HEK293 (cell line): ENCODE data around the gene MMP11.

Source experiments
- CTCF ChIA-PET: fragments of 350-600 bp; formaldehyde crosslinking; extraction: SDS; loops from one replicate; lab custom pipeline; 2021; ENCODE audit warnings: antibody characterized with exemption; lab: Yijun Ruan, JAX
- POLR2A ChIA-PET: fragments of 300-600 bp; formaldehyde crosslinking; extraction: SDS; loops from one replicate; lab custom pipeline; 2020; ENCODE audit warnings: antibody characterized with exemption, inconsistent platforms; lab: Yijun Ruan, JAX
- H3K27ac ChIP-seq: fragments of 200-500 bp; sonication (Bioruptor generic); 2 replicates; pipeline ENCODE4 v1.5.1; 2014; ENCODE audit warnings: low read depth, low read length, control low read depth, inconsistent platforms; ENCODE audit errors: extremely low read depth
- H3K36me3 ChIP-seq, 2 experiments: fragments of 200-500 bp in 1 of 2; sonication (Bioruptor generic) in 1 of 2; 1 replicate in 1 of 2; 2 replicates in 1 of 2; pipeline ENCODE4 v1.5.1; 2014 to 2017; ENCODE audit warnings: inconsistent platforms in 2 of 2, low read length in 2 of 2; ENCODE audit not compliant: control insufficient read depth in 2 of 2, insufficient read depth in 1 of 2
- H3K4me1 ChIP-seq: fragments of 200-500 bp; sonication (Bioruptor generic); 2 replicates; pipeline ENCODE4 v1.5.1; 2014; ENCODE audit warnings: mild to moderate bottlenecking, low read length, inconsistent platforms; ENCODE audit not compliant: control insufficient read depth, insufficient read depth
- H3K4me3 ChIP-seq: 2 replicates; pipeline ENCODE4 v1.5.1; 2011; ENCODE audit warnings: low read depth, mild to moderate bottlenecking, control low read depth, low read length, moderate library complexity
- H3K9me3 ChIP-seq: fragments of 200-500 bp; sonication (Bioruptor generic); 2 replicates; pipeline ENCODE4 v1.5.1; 2014; ENCODE audit warnings: low read depth, low read length, inconsistent platforms; ENCODE audit not compliant: control insufficient read depth, insufficient read depth
- GFI1B ChIP-seq: fragments of 450-650 bp; formaldehyde crosslinking; IDR thresholded peaks from 2 replicates; pipeline ENCODE4 v1.5.1; 2016; ENCODE audit warnings: missing biosample characterization, missing genetic modification characterization
- KLF1 ChIP-seq: fragments of 450-650 bp; formaldehyde crosslinking; IDR thresholded peaks from 2 replicates; pipeline ENCODE4 v1.5.1; 2016; ENCODE audit warnings: missing biosample characterization, missing genetic modification characterization
- OSR2 ChIP-seq: fragments of 450-650 bp; formaldehyde crosslinking; IDR thresholded peaks from 2 replicates; pipeline ENCODE4 v1.5.1; 2016; ENCODE audit warnings: missing biosample characterization, missing genetic modification characterization
- PRDM1 ChIP-seq: fragments of 450-650 bp; formaldehyde crosslinking; IDR thresholded peaks from 2 replicates; pipeline ENCODE4; 2016; ENCODE audit warnings: missing biosample characterization, missing genetic modification characterization
- SETDB1 ChIP-seq: IDR thresholded peaks from one replicate; pipeline ENCODE4 v1.6.1; 2017; ENCODE audit warnings: mild to moderate bottlenecking, low read length, moderate library complexity, mixed read lengths; ENCODE audit not compliant: insufficient read length
- SP3 ChIP-seq: fragments of 450-650 bp; formaldehyde crosslinking; IDR thresholded peaks from 2 replicates; pipeline ENCODE4 v1.5.1; 2016; ENCODE audit warnings: missing biosample characterization, missing genetic modification characterization
- SP7 ChIP-seq: fragments of 450-650 bp; formaldehyde crosslinking; IDR thresholded peaks from 2 replicates; pipeline ENCODE4 v1.5.1; 2016; ENCODE audit warnings: missing biosample characterization, missing genetic modification characterization
- ZFP41 ChIP-seq: fragments of 450-650 bp; formaldehyde crosslinking; IDR thresholded peaks from 2 replicates; pipeline ENCODE4 v1.5.1; 2016; ENCODE audit warnings: missing biosample characterization, missing genetic modification characterization, borderline replicate concordance
- ZNF155 ChIP-seq: fragments of 450-650 bp; formaldehyde crosslinking; IDR thresholded peaks from 2 replicates; pipeline ENCODE4 v1.5.1; 2016; ENCODE audit warnings: missing biosample characterization, missing genetic modification characterization
- ZNF169 ChIP-seq: fragments of 450-650 bp; formaldehyde crosslinking; IDR thresholded peaks from 2 replicates; pipeline ENCODE4 v1.5.1; 2016; ENCODE audit warnings: missing biosample characterization, missing genetic modification characterization
- ZNF175 ChIP-seq: fragments of 450-650 bp; formaldehyde crosslinking; IDR thresholded peaks from 2 replicates; pipeline ENCODE4 v1.5.1; 2016; ENCODE audit warnings: missing biosample characterization, missing genetic modification characterization
- ZNF24 ChIP-seq: fragments of 450-650 bp; formaldehyde crosslinking; IDR thresholded peaks from 2 replicates; pipeline ENCODE4 v1.5.1; 2016; ENCODE audit warnings: missing biosample characterization, missing genetic modification characterization
- ZNF248 ChIP-seq: fragments of 450-650 bp; formaldehyde crosslinking; IDR thresholded peaks from 2 replicates; pipeline ENCODE4 v1.5.1; 2017; ENCODE audit warnings: missing biosample characterization, missing genetic modification characterization
- ZNF335 ChIP-seq: fragments of 450-650 bp; formaldehyde crosslinking; conservative IDR thresholded peaks from 2 replicates; pipeline ENCODE4 v1.5.1; 2016; ENCODE audit warnings: missing biosample characterization, missing genetic modification characterization
- ZNF514 ChIP-seq: fragments of 450-650 bp; formaldehyde crosslinking; IDR thresholded peaks from 2 replicates; pipeline ENCODE4 v1.5.1; 2016; ENCODE audit warnings: missing biosample characterization, missing genetic modification characterization
- ZNF791 ChIP-seq: fragments of 450-650 bp; formaldehyde crosslinking; IDR thresholded peaks from 2 replicates; pipeline ENCODE4 v1.5.1; 2016; ENCODE audit warnings: missing biosample characterization, missing genetic modification characterization
- TF ChIP-seq, protein P1 (sequence below): fragments of 450-650 bp; formaldehyde crosslinking; IDR thresholded peaks from 2 replicates; pipeline ENCODE4 v1.5.1; 2016; ENCODE audit warnings: missing biosample characterization, missing genetic modification characterization
- TF ChIP-seq, protein P2 (sequence below): fragments of 450-650 bp; formaldehyde crosslinking; IDR thresholded peaks from 2 replicates; pipeline ENCODE4 v1.5.1; 2016; ENCODE audit warnings: missing biosample characterization, missing genetic modification characterization
- TF ChIP-seq, protein P3 (sequence below): fragments of 450-650 bp; formaldehyde crosslinking; IDR thresholded peaks from 2 replicates; pipeline ENCODE4 v1.5.1; 2016; ENCODE audit warnings: missing biosample characterization, missing genetic modification characterization
- TF ChIP-seq, protein P4 (sequence below): fragments of 450-650 bp; formaldehyde crosslinking; IDR thresholded peaks from 2 replicates; pipeline ENCODE4 v1.5.0; 2017; ENCODE audit warnings: missing biosample characterization, missing genetic modification characterization, borderline replicate concordance
- TF ChIP-seq, protein P5 (sequence below): fragments of 450-650 bp; formaldehyde crosslinking; IDR thresholded peaks from 2 replicates; pipeline ENCODE4 v1.5.1; 2016; ENCODE audit warnings: missing biosample characterization, missing genetic modification characterization

Gene MMP11

DNA sequence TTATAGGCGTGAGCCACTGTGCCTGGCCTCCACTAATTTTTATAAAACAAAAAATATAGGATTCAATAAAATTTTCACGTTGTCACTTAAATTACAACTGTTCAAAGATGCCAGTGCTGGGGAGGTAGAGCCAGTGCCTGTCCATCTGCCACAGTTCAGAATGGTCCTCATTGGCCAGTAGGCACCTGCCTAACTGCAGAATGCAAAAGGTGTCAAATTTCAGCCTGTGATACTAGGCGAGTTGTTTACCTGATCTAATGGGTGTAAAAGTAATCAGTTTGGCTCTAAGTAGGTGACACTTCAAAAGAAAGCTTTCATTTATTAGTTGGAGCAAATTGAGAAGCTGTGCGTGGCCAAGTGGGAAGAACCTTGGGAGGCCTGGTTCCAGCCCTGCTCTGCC, 16.5 kb downstream of the MMP11 start:
- TF ChIP-seq, protein P1, sequence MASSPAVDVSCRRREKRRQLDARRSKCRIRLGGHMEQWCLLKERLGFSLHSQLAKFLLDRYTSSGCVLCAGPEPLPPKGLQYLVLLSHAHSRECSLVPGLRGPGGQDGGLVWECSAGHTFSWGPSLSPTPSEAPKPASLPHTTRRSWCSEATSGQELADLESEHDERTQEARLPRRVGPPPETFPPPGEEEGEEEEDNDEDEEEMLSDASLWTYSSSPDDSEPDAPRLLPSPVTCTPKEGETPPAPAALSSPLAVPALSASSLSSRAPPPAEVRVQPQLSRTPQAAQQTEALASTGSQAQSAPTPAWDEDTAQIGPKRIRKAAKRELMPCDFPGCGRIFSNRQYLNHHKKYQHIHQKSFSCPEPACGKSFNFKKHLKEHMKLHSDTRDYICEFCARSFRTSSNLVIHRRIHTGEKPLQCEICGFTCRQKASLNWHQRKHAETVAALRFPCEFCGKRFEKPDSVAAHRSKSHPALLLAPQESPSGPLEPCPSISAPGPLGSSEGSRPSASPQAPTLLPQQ (tag by site-specific recombination), result no peak
- TF ChIP-seq OSR2 (tag by site-specific recombination) (0 out of 2 replicates have a peak, but pooled peaks have one; percentile 18), ZNF248 (tag by site-specific recombination) (no peak), ZNF169 (no peak), KLF1 (no peak), PRDM1 (tag by site-specific recombination) (peak; percentile 27; the same call in 1 of the 2 replicates), ZNF24 (tag by site-specific recombination) (no peak), GFI1B (tag by site-specific recombination) (no peak), ZNF175 (no peak), ZFP41 (tag by site-specific recombination) (no peak), ZNF155 (no peak), ZNF791 (tag by site-specific recombination) (no peak), ZNF514 (tag by site-specific recombination) (no peak), SETDB1 (no peak), ZNF335 (peak; percentile 35; the same call in 1 of the 2 replicates), SP3 (tag by site-specific recombination) (no peak), SP7 (0 out of 2 replicates have a peak, but pooled peaks have one; percentile 28)
- TF ChIP-seq, protein P2, sequence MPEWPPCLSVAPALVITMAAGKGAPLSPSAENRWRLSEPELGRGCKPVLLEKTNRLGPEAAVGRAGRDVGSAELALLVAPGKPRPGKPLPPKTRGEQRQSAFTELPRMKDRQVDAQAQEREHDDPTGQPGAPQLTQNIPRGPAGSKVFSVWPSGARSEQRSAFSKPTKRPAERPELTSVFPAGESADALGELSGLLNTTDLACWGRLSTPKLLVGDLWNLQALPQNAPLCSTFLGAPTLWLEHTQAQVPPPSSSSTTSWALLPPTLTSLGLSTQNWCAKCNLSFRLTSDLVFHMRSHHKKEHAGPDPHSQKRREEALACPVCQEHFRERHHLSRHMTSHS (tag by site-specific recombination), result no peak
- TF ChIP-seq, protein P3, sequence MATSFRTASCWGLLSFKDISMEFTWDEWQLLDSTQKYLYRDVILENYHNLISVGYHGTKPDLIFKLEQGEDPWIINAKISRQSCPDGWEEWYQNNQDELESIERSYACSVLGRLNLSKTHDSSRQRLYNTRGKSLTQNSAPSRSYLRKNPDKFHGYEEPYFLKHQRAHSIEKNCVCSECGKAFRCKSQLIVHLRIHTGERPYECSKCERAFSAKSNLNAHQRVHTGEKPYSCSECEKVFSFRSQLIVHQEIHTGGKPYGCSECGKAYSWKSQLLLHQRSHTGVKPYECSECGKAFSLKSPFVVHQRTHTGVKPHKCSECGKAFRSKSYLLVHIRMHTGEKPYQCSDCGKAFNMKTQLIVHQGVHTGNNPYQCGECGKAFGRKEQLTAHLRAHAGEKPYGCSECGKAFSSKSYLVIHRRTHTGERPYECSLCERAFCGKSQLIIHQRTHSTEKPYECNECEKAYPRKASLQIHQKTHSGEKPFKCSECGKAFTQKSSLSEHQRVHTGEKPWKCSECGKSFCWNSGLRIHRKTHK (tag by site-specific recombination), result no peak
- TF ChIP-seq, protein P4, sequence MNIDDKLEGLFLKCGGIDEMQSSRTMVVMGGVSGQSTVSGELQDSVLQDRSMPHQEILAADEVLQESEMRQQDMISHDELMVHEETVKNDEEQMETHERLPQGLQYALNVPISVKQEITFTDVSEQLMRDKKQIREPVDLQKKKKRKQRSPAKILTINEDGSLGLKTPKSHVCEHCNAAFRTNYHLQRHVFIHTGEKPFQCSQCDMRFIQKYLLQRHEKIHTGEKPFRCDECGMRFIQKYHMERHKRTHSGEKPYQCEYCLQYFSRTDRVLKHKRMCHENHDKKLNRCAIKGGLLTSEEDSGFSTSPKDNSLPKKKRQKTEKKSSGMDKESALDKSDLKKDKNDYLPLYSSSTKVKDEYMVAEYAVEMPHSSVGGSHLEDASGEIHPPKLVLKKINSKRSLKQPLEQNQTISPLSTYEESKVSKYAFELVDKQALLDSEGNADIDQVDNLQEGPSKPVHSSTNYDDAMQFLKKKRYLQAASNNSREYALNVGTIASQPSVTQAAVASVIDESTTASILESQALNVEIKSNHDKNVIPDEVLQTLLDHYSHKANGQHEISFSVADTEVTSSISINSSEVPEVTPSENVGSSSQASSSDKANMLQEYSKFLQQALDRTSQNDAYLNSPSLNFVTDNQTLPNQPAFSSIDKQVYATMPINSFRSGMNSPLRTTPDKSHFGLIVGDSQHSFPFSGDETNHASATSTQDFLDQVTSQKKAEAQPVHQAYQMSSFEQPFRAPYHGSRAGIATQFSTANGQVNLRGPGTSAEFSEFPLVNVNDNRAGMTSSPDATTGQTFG (tag by site-specific recombination), result no peak
- TF ChIP-seq, protein P5, sequence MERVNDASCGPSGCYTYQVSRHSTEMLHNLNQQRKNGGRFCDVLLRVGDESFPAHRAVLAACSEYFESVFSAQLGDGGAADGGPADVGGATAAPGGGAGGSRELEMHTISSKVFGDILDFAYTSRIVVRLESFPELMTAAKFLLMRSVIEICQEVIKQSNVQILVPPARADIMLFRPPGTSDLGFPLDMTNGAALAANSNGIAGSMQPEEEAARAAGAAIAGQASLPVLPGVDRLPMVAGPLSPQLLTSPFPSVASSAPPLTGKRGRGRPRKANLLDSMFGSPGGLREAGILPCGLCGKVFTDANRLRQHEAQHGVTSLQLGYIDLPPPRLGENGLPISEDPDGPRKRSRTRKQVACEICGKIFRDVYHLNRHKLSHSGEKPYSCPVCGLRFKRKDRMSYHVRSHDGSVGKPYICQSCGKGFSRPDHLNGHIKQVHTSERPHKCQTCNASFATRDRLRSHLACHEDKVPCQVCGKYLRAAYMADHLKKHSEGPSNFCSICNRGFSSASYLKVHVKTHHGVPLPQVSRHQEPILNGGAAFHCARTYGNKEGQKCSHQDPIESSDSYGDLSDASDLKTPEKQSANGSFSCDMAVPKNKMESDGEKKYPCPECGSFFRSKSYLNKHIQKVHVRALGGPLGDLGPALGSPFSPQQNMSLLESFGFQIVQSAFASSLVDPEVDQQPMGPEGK (tag by site-specific recombination), result no peak
- H3K4me1 ChIP-seq, result peaks cover 9% of the 10 kb centered on the region
- no peak overlapping the region for H3K4me3 ChIP-seq
- H3K36me3 ChIP-seq, result peaks cover 19 to 37% of the 10 kb centered on the region in 2 experiments
- ChIA-PET POLR2A (interaction anchor here (1.0 to 2.0 kb wide), 5 partner anchors 9 to 105 kb away, joined by 3 to 7 read pairs (median 5); partner anchors contain the start of genes CHCHD10, DERL3, MIF and ZNF70), CTCF (interaction anchor here (0.7 to 1.6 kb wide), 2 partner anchors 8 to 59 kb away, joined by 3 to 4 read pairs; no protein-coding TSS in a partner anchor)
- H3K27ac ChIP-seq, result no peak overlapping the region
- H3K9me3 ChIP-seq, result no peaks in the 10 kb centered on the region
